Panc1 (cell line): ENCODE measurements around the gene NPEPL1. TPM values are rescaled to one million over a fixed set of nuclear protein-coding genes. Genes with fewer than 3 reads are reported as not detected.

Source experiments
- ATAC-seq: fragments of 200-7000 bp; cut with Tn5 transposase; 2 replicates; pipeline ENCODE4 v1.9.1; 2020; ENCODE audit warnings: mild to moderate bottlenecking, moderate library complexity
- BruUV-seq: library from RNA; stranded (reverse); fragments of 400-500 nt; replicated peaks from 2 replicates; lab custom pipeline; 2021; lab: Mats Ljungman, UMichigan
- CTCF ChIA-PET: fragments of 300-600 bp; sonication (Branson Sonifier 250); formaldehyde crosslinking; loops from one replicate; lab custom pipeline; 2022; ENCODE audit warnings: antibody characterized with exemption; lab: Charles Lee
- POLR2A ChIA-PET: fragments of 300-600 bp; sonication (Branson Sonifier 250); formaldehyde crosslinking; loops from one replicate; lab custom pipeline; 2022; ENCODE audit warnings: antibody characterized with exemption; lab: Charles Lee
- DNase-seq: peaks from one replicate; pipeline ENCODE4 v3.0.0-alpha.2; 2010; ENCODE audit warnings: low read depth, low spot score
- H3K27ac ChIP-seq: 2 replicates; pipeline ENCODE4 v1.5.1; 2011; ENCODE audit warnings: mild to moderate bottlenecking, low read length, inconsistent platforms
- H3K27me3 ChIP-seq: fragments of 200-500 bp; sonication (Bioruptor generic); 2 replicates; pipeline ENCODE4 v1.6.0; 2014; ENCODE audit warnings: low read length, inconsistent platforms; ENCODE audit not compliant: control insufficient read depth, insufficient read depth
- H3K36me3 ChIP-seq: fragments of 200-500 bp; sonication (Bioruptor generic); 2 replicates; pipeline ENCODE4 v1.5.1; 2014; ENCODE audit warnings: inconsistent platforms, mild to moderate bottlenecking, low read length, moderate library complexity; ENCODE audit not compliant: control insufficient read depth, insufficient read depth
- H3K4me1 ChIP-seq: 2 replicates; pipeline ENCODE4 v1.5.1; 2011; ENCODE audit warnings: inconsistent platforms, mild to moderate bottlenecking, low read length, moderate library complexity; ENCODE audit not compliant: control insufficient read depth, insufficient read depth
- H3K4me3 ChIP-seq, 2 experiments: 2 replicates each; pipeline ENCODE4 v1.5.1; 2011 to 2012; ENCODE audit warnings: low read depth in 2 of 2, low read length in 2 of 2, mild to moderate bottlenecking in 2 of 2, inconsistent platforms in 1 of 2, moderate library complexity in 1 of 2
- H3K9me3 ChIP-seq: fragments of 200-500 bp; sonication (Bioruptor generic); 2 replicates; pipeline ENCODE4 v1.5.1; 2014; ENCODE audit warnings: low read depth, mild to moderate bottlenecking, inconsistent platforms, low read length, moderate library complexity; ENCODE audit not compliant: control insufficient read depth, insufficient read depth
- POLR2AphosphoS5 ChIP-seq: IDR thresholded peaks from 2 replicates; pipeline ENCODE4 v1.6.1; 2012; ENCODE audit warnings: mild to moderate bottlenecking, low read depth, low read length, moderate library complexity
- SIN3A ChIP-seq: IDR thresholded peaks from 2 replicates; pipeline ENCODE4 v1.6.1; 2012; ENCODE audit warnings: low read depth, mild to moderate bottlenecking, low read length, moderate library complexity, borderline replicate concordance; ENCODE audit not compliant: insufficient read depth
- TCF7L2 ChIP-seq: IDR thresholded peaks from 2 replicates; pipeline ENCODE4 v1.6.1; 2011; ENCODE audit warnings: mild to moderate bottlenecking, low read depth, low read length, inconsistent platforms
- in situ Hi-C: cut with HindIII; loops from 2 replicates; pipeline ENCODE4 v1.10.0; 2016; ENCODE audit warnings: low sequenced_read_pairs, low pct_unique_long_range_greater_than_20kb
- intact Hi-C: fragments of 100-400 bp; cut with micrococcal nuclease; formaldehyde crosslinking; loops from one replicate; pipeline ENCODE4 v1.10.0; 2022; ENCODE audit not compliant: unreplicated experiment
- total RNA-seq: library from RNA; stranded (reverse); gene quantifications from one replicate; pipeline ENCODE4 v1.2.1, GENCODE V29; 2021; ENCODE audit not compliant: unreplicated experiment
- TF ChIP-seq, protein P1 (sequence below), 2 experiments: IDR thresholded peaks; 2 replicates each; pipeline ENCODE4 v1.6.1; 2011 to 2012; ENCODE audit warnings: low read depth in 2 of 2, control low read depth in 1 of 2, low read length in 1 of 2, mild to moderate bottlenecking in 1 of 2, moderate library complexity in 1 of 2; ENCODE audit not compliant: insufficient read depth in 1 of 2
- TF ChIP-seq, protein P2 (sequence below): fragments of 450-650 bp; IDR thresholded peaks from 2 replicates; pipeline ENCODE4 v1.5.1; 2017; ENCODE audit warnings: mild to moderate bottlenecking

NPEPL1 gene
- total RNA-seq, 1 experiment from 2014 or later = 27.4 TPM

DNA sequence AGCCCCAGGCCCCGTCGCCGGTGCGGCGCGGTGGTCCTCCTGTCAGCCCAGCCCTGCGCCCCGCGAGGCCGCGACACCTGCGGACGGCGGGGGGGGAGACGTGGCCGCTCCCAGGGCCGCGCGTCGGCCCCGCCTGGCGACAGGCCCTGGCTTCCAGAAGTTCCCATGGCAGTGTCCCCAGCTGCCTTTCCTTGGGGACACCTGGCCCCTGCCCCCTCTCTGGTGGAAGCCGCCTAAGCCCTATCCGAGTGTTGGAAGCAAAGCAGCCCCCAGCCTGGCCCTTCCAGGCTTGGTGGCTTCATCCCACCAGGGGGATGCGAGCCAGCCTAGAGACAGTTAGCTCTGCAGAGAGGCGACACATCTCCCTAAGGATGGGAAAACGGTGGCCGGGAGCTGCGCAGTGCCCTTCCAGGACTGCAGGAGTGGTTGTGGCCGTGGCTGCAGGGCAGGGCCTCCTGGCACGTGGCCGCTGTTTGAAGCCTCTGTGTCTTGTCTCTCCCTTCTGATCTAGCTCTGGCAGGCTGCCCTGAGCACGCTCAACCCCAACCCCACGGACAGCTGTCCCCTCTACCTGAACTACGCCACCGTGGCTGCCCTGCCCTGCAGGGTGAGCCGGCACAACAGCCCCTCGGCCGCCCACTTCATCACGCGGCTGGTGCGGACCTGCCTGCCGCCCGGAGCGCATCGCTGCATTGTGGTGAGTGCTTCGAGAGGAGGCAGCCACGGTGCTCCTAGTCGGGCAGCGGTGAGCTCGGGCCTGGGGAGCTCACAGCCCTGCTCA is 816 bp downstream of the NPEPL1 start:
- no TSS peak for BruUV-seq
- no peaks in the 10 kb centered on the region for H3K27me3 ChIP-seq
- ATAC-seq (peak; percentile 7; the same call in 1 of the 2 replicates), DNase-seq (no peak)
- TF ChIP-seq, protein P1, sequence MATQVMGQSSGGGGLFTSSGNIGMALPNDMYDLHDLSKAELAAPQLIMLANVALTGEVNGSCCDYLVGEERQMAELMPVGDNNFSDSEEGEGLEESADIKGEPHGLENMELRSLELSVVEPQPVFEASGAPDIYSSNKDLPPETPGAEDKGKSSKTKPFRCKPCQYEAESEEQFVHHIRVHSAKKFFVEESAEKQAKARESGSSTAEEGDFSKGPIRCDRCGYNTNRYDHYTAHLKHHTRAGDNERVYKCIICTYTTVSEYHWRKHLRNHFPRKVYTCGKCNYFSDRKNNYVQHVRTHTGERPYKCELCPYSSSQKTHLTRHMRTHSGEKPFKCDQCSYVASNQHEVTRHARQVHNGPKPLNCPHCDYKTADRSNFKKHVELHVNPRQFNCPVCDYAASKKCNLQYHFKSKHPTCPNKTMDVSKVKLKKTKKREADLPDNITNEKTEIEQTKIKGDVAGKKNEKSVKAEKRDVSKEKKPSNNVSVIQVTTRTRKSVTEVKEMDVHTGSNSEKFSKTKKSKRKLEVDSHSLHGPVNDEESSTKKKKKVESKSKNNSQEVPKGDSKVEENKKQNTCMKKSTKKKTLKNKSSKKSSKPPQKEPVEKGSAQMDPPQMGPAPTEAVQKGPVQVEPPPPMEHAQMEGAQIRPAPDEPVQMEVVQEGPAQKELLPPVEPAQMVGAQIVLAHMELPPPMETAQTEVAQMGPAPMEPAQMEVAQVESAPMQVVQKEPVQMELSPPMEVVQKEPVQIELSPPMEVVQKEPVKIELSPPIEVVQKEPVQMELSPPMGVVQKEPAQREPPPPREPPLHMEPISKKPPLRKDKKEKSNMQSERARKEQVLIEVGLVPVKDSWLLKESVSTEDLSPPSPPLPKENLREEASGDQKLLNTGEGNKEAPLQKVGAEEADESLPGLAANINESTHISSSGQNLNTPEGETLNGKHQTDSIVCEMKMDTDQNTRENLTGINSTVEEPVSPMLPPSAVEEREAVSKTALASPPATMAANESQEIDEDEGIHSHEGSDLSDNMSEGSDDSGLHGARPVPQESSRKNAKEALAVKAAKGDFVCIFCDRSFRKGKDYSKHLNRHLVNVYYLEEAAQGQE (IDR thresholded peaks at IDR 0.05; ENCODE audit: insufficient read depth in 1 of 2, low read depth in 2 of 2, low read length in 1 of 2) = no peak
- TF ChIP-seq TCF7L2 = no peak
- TF ChIP-seq SIN3A = no peak
- TF ChIP-seq POLR2AphosphoS5 = no peak
- TF ChIP-seq, protein P2, sequence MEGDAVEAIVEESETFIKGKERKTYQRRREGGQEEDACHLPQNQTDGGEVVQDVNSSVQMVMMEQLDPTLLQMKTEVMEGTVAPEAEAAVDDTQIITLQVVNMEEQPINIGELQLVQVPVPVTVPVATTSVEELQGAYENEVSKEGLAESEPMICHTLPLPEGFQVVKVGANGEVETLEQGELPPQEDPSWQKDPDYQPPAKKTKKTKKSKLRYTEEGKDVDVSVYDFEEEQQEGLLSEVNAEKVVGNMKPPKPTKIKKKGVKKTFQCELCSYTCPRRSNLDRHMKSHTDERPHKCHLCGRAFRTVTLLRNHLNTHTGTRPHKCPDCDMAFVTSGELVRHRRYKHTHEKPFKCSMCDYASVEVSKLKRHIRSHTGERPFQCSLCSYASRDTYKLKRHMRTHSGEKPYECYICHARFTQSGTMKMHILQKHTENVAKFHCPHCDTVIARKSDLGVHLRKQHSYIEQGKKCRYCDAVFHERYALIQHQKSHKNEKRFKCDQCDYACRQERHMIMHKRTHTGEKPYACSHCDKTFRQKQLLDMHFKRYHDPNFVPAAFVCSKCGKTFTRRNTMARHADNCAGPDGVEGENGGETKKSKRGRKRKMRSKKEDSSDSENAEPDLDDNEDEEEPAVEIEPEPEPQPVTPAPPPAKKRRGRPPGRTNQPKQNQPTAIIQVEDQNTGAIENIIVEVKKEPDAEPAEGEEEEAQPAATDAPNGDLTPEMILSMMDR = no peak
- intact Hi-C loops = no loop called here
- peak overlapping the region; percentile 28 to 44 for H3K4me3 ChIP-seq
- POLR2A ChIA-PET = no interaction called here
- H3K36me3 ChIP-seq = no peaks in the 10 kb centered on the region
- no peaks in the 10 kb centered on the region for H3K9me3 ChIP-seq
- 0 out of 2 replicates have a peak overlapping the region, but pooled peaks have one; percentile 20 for H3K27ac ChIP-seq
- peaks cover 8% of the 10 kb centered on the region; the same call in 1 of the 2 replicates for H3K4me1 ChIP-seq
- CTCF ChIA-PET = no interaction called here
- in situ Hi-C loops = no loop called here

DNA sequence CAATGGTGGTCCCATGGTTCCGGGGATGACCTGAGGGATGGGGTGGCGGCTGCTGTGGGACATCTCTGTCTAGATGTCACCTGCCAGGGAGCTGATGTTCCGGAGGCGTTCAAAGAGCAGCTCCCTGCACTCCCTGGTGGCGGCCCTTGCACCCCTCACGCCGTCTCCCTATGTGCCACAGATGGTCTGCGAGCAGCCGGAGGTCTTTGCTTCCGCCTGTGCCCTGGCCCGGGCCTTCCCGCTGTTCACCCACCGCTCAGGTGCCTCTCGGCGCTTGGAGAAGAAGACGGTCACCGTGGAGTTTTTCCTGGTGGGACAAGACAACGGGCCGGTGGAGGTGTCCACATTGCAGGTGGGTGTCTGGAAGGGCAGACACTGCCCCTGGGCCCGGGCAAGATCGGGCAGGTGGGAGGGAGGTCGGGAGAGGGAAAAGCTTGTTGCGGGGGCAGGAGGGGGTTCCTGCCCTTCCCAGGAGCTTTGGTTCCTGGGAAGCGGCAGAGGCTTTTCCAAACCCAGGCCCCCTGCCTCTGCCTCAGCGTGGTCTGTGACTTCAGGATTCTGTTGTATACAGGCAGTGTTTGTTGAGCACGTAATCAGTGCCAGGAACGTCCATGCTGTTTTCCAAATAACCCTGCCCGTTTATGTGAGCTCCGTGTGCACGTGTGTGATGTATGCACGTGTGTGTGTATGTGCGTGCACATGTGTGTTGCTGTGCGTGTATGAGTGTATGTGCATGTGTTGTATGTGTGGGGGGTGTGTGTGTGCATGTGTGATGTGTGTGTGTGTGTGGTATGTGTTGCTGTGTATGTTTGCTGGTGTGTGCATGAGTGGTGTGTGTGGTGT is 1.9 kb downstream of the NPEPL1 start:
- no peak for ATAC-seq
- intact Hi-C loops (no loop called here), in situ Hi-C loops (no loop called here)
- peaks cover 8% of the 10 kb centered on the region; the same call in 1 of the 2 replicates for H3K4me1 ChIP-seq
- H3K36me3 ChIP-seq = no peaks in the 10 kb centered on the region
- no TSS peak for BruUV-seq
- ChIA-PET POLR2A (no interaction called here), CTCF (interaction anchor here (0.6 kb wide), 1 partner anchor 173 kb away, joined by 6 read pairs; no protein-coding TSS in a partner anchor)
- TF ChIP-seq, protein P1 (IDR thresholded peaks at IDR 0.05; ENCODE audit: insufficient read depth in 1 of 2, low read depth in 2 of 2, low read length in 1 of 2) = no peak
- TF ChIP-seq SIN3A = no peak
- TF ChIP-seq POLR2AphosphoS5 = no peak
- TF ChIP-seq TCF7L2 = no peak
- H3K4me3 ChIP-seq = no peak overlapping the region
- H3K27me3 ChIP-seq = no peaks in the 10 kb centered on the region
- H3K27ac ChIP-seq = no peak overlapping the region
- no peaks in the 10 kb centered on the region for H3K9me3 ChIP-seq
- no peak for DNase-seq
